ENCODE data around the gene CYP19A1. TPM values are rescaled to one million over a fixed set of nuclear protein-coding genes. Genes with fewer than 3 reads are reported as not detected.

CYP19A1 gene
- polyA plus RNA-seq, 1 experiment, result 0.06 TPM

GRCh38 chr15:51227940-51228732 lies 110.3 kb downstream of the CYP19A1 start:
- ChIA-PET POLR2A (no interaction called here), CTCF (interaction anchor here (0.7 to 6.7 kb wide), 15 partner anchors 10 to 176 kb away, joined by 3 to 126 read pairs (median 5); no protein-coding TSS in a partner anchor)
- H3K27me3 ChIP-seq (ENCODE audit: control insufficient read depth, insufficient read depth, low read length), result no peaks in the 10 kb centered on the region
- DNase-seq (ENCODE audit: low read depth), result peak; percentile 67
- H3K36me3 ChIP-seq (ENCODE audit: control insufficient read depth, insufficient read depth, low read length), result no peaks in the 10 kb centered on the region
- no peak for TF ChIP-seq CTCF (IDR thresholded peaks at IDR 0.05; ENCODE audit: insufficient read depth, low read depth, low read length)
- H3K4me3 ChIP-seq (ENCODE audit: low read depth, low read length), result no peak overlapping the region

DNA sequence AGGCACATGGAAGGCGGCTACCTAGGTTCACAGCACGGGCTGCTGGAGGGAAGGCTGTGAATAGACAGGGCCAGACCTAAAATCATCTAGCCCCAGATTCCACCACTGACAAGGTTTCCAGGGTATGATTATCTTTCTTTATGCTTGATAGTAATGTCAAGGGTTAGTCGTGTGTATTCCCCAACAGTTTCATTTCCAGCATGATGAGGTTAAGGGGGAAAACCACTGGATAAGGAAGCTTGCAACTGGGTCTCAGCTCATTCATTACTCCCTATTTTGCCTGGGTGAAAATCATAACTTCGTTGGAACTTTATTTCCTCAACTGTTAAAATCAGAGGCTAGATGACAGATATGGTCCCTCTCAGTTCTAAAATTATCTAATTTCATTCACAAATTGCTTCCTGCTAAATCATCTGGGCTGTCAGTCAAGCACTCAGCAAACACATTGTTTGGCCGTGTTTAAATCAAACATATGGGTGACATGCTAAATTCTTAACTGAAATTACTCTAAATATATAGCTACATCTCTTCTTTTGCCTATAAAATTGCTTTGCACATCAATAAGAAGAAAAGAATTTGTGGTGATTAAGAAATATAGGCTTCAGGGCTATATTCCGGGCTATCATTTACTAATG lies 111.7 kb downstream of the CYP19A1 start:
- POLR2A ChIA-PET, result no interaction called here
- no peak for DNase-seq (ENCODE audit: low read depth)
- H3K36me3 ChIP-seq (ENCODE audit: control insufficient read depth, insufficient read depth, low read length), result no peaks in the 10 kb centered on the region
- no peaks in the 10 kb centered on the region for H3K27me3 ChIP-seq (ENCODE audit: control insufficient read depth, insufficient read depth, low read length)
- no peak overlapping the region for H3K4me3 ChIP-seq (ENCODE audit: low read depth, low read length)
- CTCF ChIA-PET, result interaction anchor here (0.7 to 6.7 kb wide), 5 partner anchors 34 to 153 kb away, joined by 3 to 126 read pairs (median 15); no protein-coding TSS in a partner anchor
- no peak for TF ChIP-seq CTCF (IDR thresholded peaks at IDR 0.05; ENCODE audit: insufficient read depth, low read depth, low read length)

- TF ChIP-seq CTCF (IDR thresholded peaks at IDR 0.05; ENCODE audit: insufficient read depth, low read depth, low read length), result no peak
- no peak overlapping the region for H3K4me3 ChIP-seq (ENCODE audit: low read depth, low read length)
- no peak for DNase-seq (ENCODE audit: low read depth)
Measured at GRCh38 chr15:51224428-51224827, 114.0 kb downstream of the CYP19A1 start.

DNA sequence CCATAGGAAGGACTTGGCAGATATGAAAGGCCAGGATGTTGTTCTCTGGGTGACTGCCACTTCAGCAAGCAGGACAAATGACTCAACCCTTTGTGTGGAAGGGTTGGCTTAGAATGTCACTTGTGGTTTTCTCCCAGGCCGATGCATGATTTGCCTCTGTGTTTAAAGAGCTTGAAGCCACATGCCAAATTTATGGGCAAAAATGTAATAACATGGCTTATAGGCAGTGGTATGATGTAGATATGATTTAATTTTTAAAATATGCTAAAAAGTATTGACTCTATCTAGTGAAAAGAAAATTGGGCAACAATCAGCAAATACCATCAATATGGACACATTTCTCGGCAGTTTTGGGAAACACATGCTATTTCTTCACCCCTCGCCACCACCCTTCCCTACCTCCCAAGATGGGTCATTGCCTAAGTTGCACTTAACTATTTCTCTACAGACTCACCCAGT lies 114.6 kb downstream of the CYP19A1 start:
- POLR2A ChIA-PET, result no interaction called here

More at GRCh38 chr15:51224428-51224827, 114.0 kb downstream of the CYP19A1 start:
- Histone ChIP-seq H3K27me3 (ENCODE audit: control insufficient read depth, insufficient read depth, low read length) (no peaks in the 10 kb centered on the region), H3K36me3 (ENCODE audit: control insufficient read depth, insufficient read depth, low read length) (no peaks in the 10 kb centered on the region)
- ChIA-PET CTCF (interaction anchor here (0.7 to 5.0 kb wide), 8 partner anchors 9 to 179 kb away, joined by 3 to 24 read pairs (median 3); no protein-coding TSS in a partner anchor), POLR2A (no interaction called here)

More for the DNA sequence above, 114.6 kb downstream of the CYP19A1 start:
- no peak for TF ChIP-seq CTCF (IDR thresholded peaks at IDR 0.05; ENCODE audit: insufficient read depth, low read depth, low read length)
- H3K4me3 ChIP-seq (ENCODE audit: low read depth, low read length), result no peak overlapping the region
- CTCF ChIA-PET, result interaction anchor here (1.1 to 5.0 kb wide), 2 partner anchors 16 to 61 kb away, joined by 3 to 24 read pairs; no protein-coding TSS in a partner anchor
- H3K36me3 ChIP-seq (ENCODE audit: control insufficient read depth, insufficient read depth, low read length), result no peaks in the 10 kb centered on the region
- DNase-seq (ENCODE audit: low read depth), result peak; percentile 67
- H3K27me3 ChIP-seq (ENCODE audit: control insufficient read depth, insufficient read depth, low read length), result no peaks in the 10 kb centered on the region
